Measurements from ENCODE around the gene CACNA1C.

- TF ChIP-seq GATA2 (IDR thresholded peaks at IDR 0.05; ENCODE audit: low read depth, low read length): no peak
- no peak for TF ChIP-seq GATA3 (IDR thresholded peaks at IDR 0.05; ENCODE audit: low read depth, low read length)
These were observed 293.6 kb downstream of the CACNA1C start for GRCh38 chr12:2346416-2346815.
